Smooth muscle cell (in vitro differentiated cells): ENCODE data around the gene ERO1A. TPM values are rescaled to one million over a fixed set of nuclear protein-coding genes. Genes with fewer than 3 reads are reported as not detected.

ENCODE experiments used
- DNase-seq: peaks from one replicate; lab custom pipeline; 2025; ENCODE audit not compliant: unreplicated experiment; lab: John Stamatoyannopoulos, UW
- H2AFZ ChIP-seq: fragments of 200-600 bp; sonication (generic); 2 replicates; pipeline ENCODE4 v1.6.0; 2016; ENCODE audit warnings: antibody characterized with exemption, low read depth, mild to moderate bottlenecking
- H3F3A ChIP-seq: fragments of 200-600 bp; sonication (generic); 2 replicates; pipeline ENCODE4 v1.6.0; 2017; ENCODE audit warnings: antibody characterized with exemption, low read depth
- H3K27ac ChIP-seq: fragments of 200-600 bp; sonication (generic); 2 replicates; pipeline ENCODE4 v1.5.1; 2016; ENCODE audit warnings: low read depth, mild to moderate bottlenecking
- H3K27me3 ChIP-seq: fragments of 200-600 bp; sonication (generic); 2 replicates; pipeline ENCODE4 v1.6.1; 2016; ENCODE audit warnings: low read depth, mild to moderate bottlenecking
- H3K36me3 ChIP-seq: fragments of 200-600 bp; sonication (generic); 2 replicates; pipeline ENCODE4 v1.5.1; 2016; ENCODE audit warnings: low read depth
- H3K4me1 ChIP-seq: fragments of 200-600 bp; sonication (generic); 2 replicates; pipeline ENCODE4 v1.5.1; 2016; ENCODE audit warnings: low read depth
- H3K4me2 ChIP-seq: fragments of 200-600 bp; sonication (generic); 2 replicates; pipeline ENCODE4 v1.6.0; 2016; ENCODE audit warnings: mild to moderate bottlenecking
- H3K4me3 ChIP-seq: fragments of 200-600 bp; sonication (generic); 2 replicates; pipeline ENCODE4 v1.5.1; 2016; ENCODE audit warnings: mild to moderate bottlenecking
- H3K79me2 ChIP-seq: fragments of 200-600 bp; sonication (generic); 2 replicates; pipeline ENCODE4 v1.6.0; 2016; ENCODE audit warnings: low read depth, mild to moderate bottlenecking
- H3K9ac ChIP-seq: fragments of 200-600 bp; sonication (generic); 2 replicates; pipeline ENCODE4 v1.6.0; 2016; ENCODE audit warnings: low read depth
- H3K9me3 ChIP-seq: fragments of 200-600 bp; sonication (generic); replicated peaks from 2 replicates; pipeline ENCODE4 v1.5.1; 2016; ENCODE audit warnings: low read depth
- H4K20me1 ChIP-seq: fragments of 200-600 bp; sonication (generic); 2 replicates; pipeline ENCODE4 v1.6.0; 2016; ENCODE audit warnings: low read depth
- CTCF ChIP-seq: fragments of 200-600 bp; sonication (generic); IDR thresholded peaks from 2 replicates; pipeline ENCODE4 v1.5.1; 2017; ENCODE audit warnings: borderline replicate concordance, mild to moderate bottlenecking, antibody characterized with exemption; ENCODE audit not compliant: insufficient read depth, poor library complexity, severe bottlenecking
- WGBS: methylation state at CpG from one replicate; pipeline ENCODE4 v1.1.7; 2016; ENCODE audit warnings: low lambda C conversion rate; 5-methylcytosine and 5-hydroxymethylcytosine counted together
- polyA plus RNA-seq: library from polyadenylated mRNA; unstranded; fragments of >200 nt; fragmentation: Nextera tagmentation; extraction: Ambion mirVana; gene quantifications from 2 replicates; pipeline ENCODE4 v1.2.1, GENCODE V29; 2016
- total RNA-seq: library from RNA; depleted of rRNA; stranded (reverse); fragments of >200 nt; gene quantifications from 2 replicates; pipeline ENCODE4 v1.2.3, GENCODE V29; 2014

The ERO1A gene
- total and polyA plus RNA-seq, 2 experiments from 2014 or later: 68.1 to 105 TPM

GRCh38 chr14:52590318-52590717 lies 105.0 kb downstream of the ERO1A start:
- H2AFZ ChIP-seq: no peak overlapping the region
- H3K9me3 ChIP-seq: no peaks in the 10 kb centered on the region
- no peak for DNase-seq
- no peaks in the 10 kb centered on the region for H3K27me3 ChIP-seq
- whole genome bisulfite sequencing: 100% methylated on average over 1 of the region's 1 CpG
- H3K9ac ChIP-seq: no peak overlapping the region
- H4K20me1 ChIP-seq: no peaks in the 10 kb centered on the region
- no peak overlapping the region for H3K4me3 ChIP-seq
- H3K79me2 ChIP-seq: no peaks in the 10 kb centered on the region
- TF ChIP-seq CTCF: no peak
- no peak overlapping the region for H3K4me2 ChIP-seq
- no peaks in the 10 kb centered on the region for H3F3A ChIP-seq
- H3K27ac ChIP-seq: no peak overlapping the region
- no peaks in the 10 kb centered on the region for H3K36me3 ChIP-seq
- H3K4me1 ChIP-seq: no peaks in the 10 kb centered on the region

Other genes with a start within 250 kb of the ERO1A start
- gene TXNDC16, start 143.1 kb downstream of the ERO1A start, total RNA-seq: 5.6 and 5.9 TPM in 2 replicates
- 1.8 and 2.8 TPM in 2 replicates for gene TXNDC16, start 143.1 kb downstream of the ERO1A start, polyA plus RNA-seq
- 3.8 and 4.4 TPM in 2 replicates for gene GPR137C, start 142.7 kb downstream of the ERO1A start, total RNA-seq
- gene GPR137C, start 142.7 kb downstream of the ERO1A start, polyA plus RNA-seq: 1.0 and 1.4 TPM in 2 replicates
- 138 and 169 TPM in 2 replicates for gene PSMC6, start 11.6 kb upstream of the ERO1A start, total RNA-seq
- gene PSMC6, start 11.6 kb upstream of the ERO1A start, polyA plus RNA-seq: 90.9 and 91.9 TPM in 2 replicates
- 17.9 and 20.3 TPM in 2 replicates for gene STYX, start 34.6 kb upstream of the ERO1A start, total RNA-seq
- 8.5 TPM in 2 replicates for gene STYX, start 34.6 kb upstream of the ERO1A start, polyA plus RNA-seq
- gene GNPNAT1, start 96.0 kb upstream of the ERO1A start, total RNA-seq: 22.9 and 23.5 TPM in 2 replicates
- 10.7 and 18.3 TPM in 2 replicates for gene GNPNAT1, start 96.0 kb upstream of the ERO1A start, polyA plus RNA-seq